GM12878 (cell line): ENCODE data around the gene DNAH17. TPM values are rescaled to one million over a fixed set of nuclear protein-coding genes. Genes with fewer than 3 reads are reported as not detected.
A peak's percentile ranks its signal among the peaks of the same experiment; 100 is the strongest.

Experiments
- ATAC-seq: fragments of 200-7000 bp; cut with Tn5 transposase; 3 replicates; pipeline ENCODE4 v1.9.1; 2020; ENCODE audit warnings: mild to moderate bottlenecking, moderate library complexity
- BruUV-seq: library from RNA; stranded (reverse); fragments of 400-500 nt; replicated peaks from 2 replicates; lab custom pipeline; 2021; lab: Mats Ljungman, UMichigan
- CTCF ChIA-PET: fragments of 300-600 bp; sonication (Branson Sonifier 250); formaldehyde crosslinking; extraction: SDS; loops from one replicate; lab custom pipeline; 2021; ENCODE audit warnings: inconsistent platforms; lab: Yijun Ruan, JAX
- POLR2A ChIA-PET: fragments of 350-600 bp; formaldehyde crosslinking; extraction: SDS; loops from one replicate; lab custom pipeline; 2021; ENCODE audit warnings: inconsistent platforms; lab: Charles Lee
- RAD21 ChIA-PET: fragments of 300-600 bp; sonication (Branson Sonifier 250); formaldehyde crosslinking; loops from one replicate; lab custom pipeline; 2023; ENCODE audit warnings: antibody characterized with exemption; ENCODE audit not compliant: unreplicated experiment; lab: Charles Lee
- SMC1A ChIA-PET: fragments of 300-600 bp; sonication (Branson Sonifier 250); formaldehyde crosslinking; loops from one replicate; lab custom pipeline; 2023; ENCODE audit not compliant: unreplicated experiment, uncharacterized antibody; lab: Charles Lee
- DNase-seq: peaks from one replicate; pipeline ENCODE4 v3.0.0-alpha.2; 2011; ENCODE audit warnings: low read depth, low spot score
- FAIRE-seq: peaks from 3 replicates; lab custom pipeline; 2011; peaks lifted over from hg19 to GRCh38; lab: Jason Lieb, UNC
- H2AFZ ChIP-seq: 2 replicates; pipeline ENCODE4 v1.6.0; 2011; ENCODE audit warnings: low read depth, low read length, control low read depth; ENCODE audit not compliant: control insufficient read depth
- H3K27ac ChIP-seq: 2 replicates; pipeline ENCODE4 v1.5.1; 2011; ENCODE audit warnings: control low read depth; ENCODE audit not compliant: control insufficient read depth, insufficient read depth
- H3K27me3 ChIP-seq, 2 experiments: replicated peaks in 1 of 2; 2 replicates each; pipeline versions ENCODE4 v1.6.0 to v1.6.1; 2011; ENCODE audit warnings: low read length in 1 of 2; ENCODE audit not compliant: control insufficient read depth in 2 of 2, insufficient read depth in 2 of 2
- H3K36me3 ChIP-seq, 2 experiments: 2 replicates each; pipeline ENCODE4 v1.5.1; 2011; ENCODE audit warnings: low read length in 1 of 2; ENCODE audit not compliant: control insufficient read depth in 2 of 2, insufficient read depth in 2 of 2
- H3K4me1 ChIP-seq: 2 replicates; pipeline ENCODE4 v1.6.1; 2011; ENCODE audit warnings: mild to moderate bottlenecking, low read length, moderate library complexity, mixed read lengths; ENCODE audit not compliant: control insufficient read depth, insufficient read depth
- H3K4me2 ChIP-seq: 2 replicates; pipeline ENCODE4 v1.6.0; 2011; ENCODE audit warnings: control low read depth; ENCODE audit not compliant: control insufficient read depth, insufficient read depth
- H3K4me3 ChIP-seq: fragments of 200-600 bp; sonication (generic); 2 replicates; pipeline ENCODE4 v1.5.1; 2016
- H3K79me2 ChIP-seq: 2 replicates; pipeline ENCODE4 v1.6.0; 2011; ENCODE audit warnings: low read length; ENCODE audit not compliant: control insufficient read depth, insufficient read depth
- H3K9ac ChIP-seq: 2 replicates; pipeline ENCODE4 v1.8.0; 2011; ENCODE audit warnings: low read length, control low read depth, mixed read lengths; ENCODE audit not compliant: control insufficient read depth, insufficient read depth
- H3K9me3 ChIP-seq: replicated peaks from 3 replicates; pipeline ENCODE4 v1.5.1; 2011; ENCODE audit warnings: mild to moderate bottlenecking, low read length; ENCODE audit not compliant: control insufficient read depth, insufficient read depth
- H4K20me1 ChIP-seq: 2 replicates; pipeline ENCODE4 v1.6.0; 2011; ENCODE audit not compliant: control insufficient read depth, insufficient read depth
- BRCA1 ChIP-seq: IDR thresholded peaks from 2 replicates; pipeline ENCODE4 v1.6.1; 2011; ENCODE audit warnings: low read depth, low read length, improper control_type of control experiment
- EGR1 ChIP-seq, 2 experiments: IDR thresholded peaks; 1 replicate in 1 of 2; 2 replicates in 1 of 2; pipeline ENCODE4 v1.6.1; 2011 to 2012; ENCODE audit warnings: low read depth in 2 of 2, low read length in 2 of 2, borderline replicate concordance in 1 of 2, mild to moderate bottlenecking in 1 of 2, moderate library complexity in 1 of 2
- IRF5 ChIP-seq: fragments of 450-650 bp; IDR thresholded peaks from 2 replicates; pipeline ENCODE4 v1.6.1; 2017; ENCODE audit warnings: borderline replicate concordance
- MTA3 ChIP-seq: IDR thresholded peaks from 2 replicates; pipeline ENCODE4 v1.6.1; 2012; ENCODE audit warnings: low read length, inconsistent platforms, borderline replicate concordance
- PRDM15 ChIP-seq: fragments of 450-650 bp; formaldehyde crosslinking; IDR thresholded peaks from 2 replicates; pipeline ENCODE4 v1.4.0; 2020; ENCODE audit warnings: mild to moderate bottlenecking, moderate library complexity
- RAD21 ChIP-seq: IDR thresholded peaks from 2 replicates; pipeline ENCODE4 v1.6.1; 2011; ENCODE audit warnings: mild to moderate bottlenecking, low read depth, low read length, moderate library complexity; ENCODE audit not compliant: insufficient read depth
- ZSCAN29 ChIP-seq: fragments of 450-650 bp; IDR thresholded peaks from 2 replicates; pipeline ENCODE4 v1.6.1; 2017; ENCODE audit warnings: mild to moderate bottlenecking, moderate library complexity
- WGBS: methylation state at CpG from one replicate; pipeline ENCODE4 v1.1.6; 2016; ENCODE audit warnings: low lambda C conversion rate; ENCODE audit not compliant: insufficient replicate concordance, insufficient coverage; ENCODE audit errors: missing lambda C conversion rate; 5-methylcytosine and 5-hydroxymethylcytosine counted together
- in situ Hi-C: fragments of 300-500 bp; cut with MboI; formaldehyde crosslinking; loops from 9 replicates; pipeline ENCODE4 v1.14.3; 2018; ENCODE audit warnings: mixed read lengths
- intact Hi-C: fragments of 100-400 bp; cut with micrococcal nuclease; formaldehyde crosslinking; loops from one replicate; pipeline ENCODE4 v1.14.2; 2022; ENCODE audit not compliant: unreplicated experiment
- polyA plus RNA-seq, 11 experiments: library from polyadenylated mRNA; depleted of rRNA in 4 of 11; unstranded in 6 of 11; stranded (reverse) in 5 of 11; fragments of >200 nt; fragmentation: Nextera tagmentation in 4 of 11; fragmentation: Illumina TruSeq in 1 of 11; extraction: Ambion mirVana in 4 of 11; extraction: Trizol in 1 of 11; gene quantifications; 1 replicate in 1 of 11; 2 replicates in 10 of 11; pipeline versions ENCODE4 v1.2.1 to v1.2.3, GENCODE V29; 2011 to 2016; ENCODE audit warnings: inconsistent platforms in 2 of 11, missing spikeins in 2 of 11, low read depth in 1 of 11
- total RNA-seq, 4 experiments: library from RNA; depleted of rRNA in 3 of 4; stranded (reverse); fragments of >200 nt in 3 of 4; fragmentation: Illumina TruSeq in 1 of 4; extraction: Trizol in 1 of 4; gene quantifications; 2 replicates each; pipeline versions ENCODE4 v1.2.1 to v1.2.3, GENCODE V29; 2013 to 2021

Gene DNAH17
- total and polyA plus RNA-seq, 10 of the 15 experiments (the other 5 are each of a cell fraction or from before 2014, with no cell fraction given): 0.16 to 2.9 (median 0.56) TPM

DNA sequence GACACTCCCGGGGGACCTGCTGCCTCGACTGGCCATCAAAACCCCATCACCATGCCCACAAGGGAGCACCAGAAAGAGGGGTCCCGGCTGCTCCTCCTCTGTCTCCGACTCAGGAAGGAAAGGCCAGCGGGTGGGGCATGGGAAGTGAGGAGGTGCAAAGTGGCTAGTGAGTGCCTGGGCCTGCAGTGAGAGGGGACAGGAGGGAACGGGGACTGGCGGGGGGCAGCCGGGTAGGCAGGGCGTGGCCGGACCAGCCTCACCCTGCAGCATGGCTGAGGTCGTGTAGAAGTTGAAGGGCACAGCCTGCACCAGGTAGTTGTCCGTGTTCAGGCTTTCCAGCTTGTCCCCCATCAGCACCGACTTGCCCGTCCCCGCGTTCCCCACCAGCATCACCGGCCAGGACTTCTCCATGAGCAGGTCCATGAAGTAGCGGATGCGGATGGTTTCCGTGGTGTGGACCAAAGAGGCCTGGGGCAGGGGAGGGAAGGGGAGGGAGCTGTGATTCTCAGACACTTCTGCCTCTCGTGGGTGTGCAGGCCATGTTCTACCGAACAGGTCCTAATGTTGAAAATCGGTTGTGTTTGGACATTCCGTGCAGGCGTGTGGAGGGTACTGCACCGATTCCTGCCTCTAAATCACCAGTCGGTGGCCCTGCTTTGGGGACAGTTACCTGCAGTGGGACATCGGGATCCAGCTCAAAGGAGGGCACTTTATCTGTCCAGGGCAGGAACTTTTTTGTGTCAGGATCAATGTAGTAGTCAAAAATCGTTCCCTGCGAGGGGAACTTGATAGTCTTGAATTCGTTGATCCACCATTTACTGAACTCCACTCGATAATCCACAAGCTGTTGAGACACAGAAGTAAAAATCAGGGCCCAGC is 91.7 kb downstream of the DNAH17 start:
- 60% methylated on average over 30 of the region's 32 CpGs for WGBS
- Histone ChIP-seq H3K9ac (peak overlapping the region; percentile 83), H3K4me2 (peak overlapping the region; percentile 90), H3K36me3 (no peaks in the 10 kb centered on the region), H3K9me3 (no peaks in the 10 kb centered on the region), H3K27ac (peak overlapping the region; percentile 89), H3K79me2 (peaks cover 41% of the 10 kb centered on the region), H3K27me3 (no peaks in the 10 kb centered on the region), H3K4me3 (peak overlapping the region; percentile 79), H3K4me1 (peaks cover 7% of the 10 kb centered on the region), H2AFZ (no peak overlapping the region; the same call in 1 of the 2 replicates), H4K20me1 (no peaks in the 10 kb centered on the region)
- ATAC-seq: peak; percentile 5; the same call in 2 of the 3 replicates
- CTCF ChIA-PET: interaction anchor here (0.6 to 0.9 kb wide), 2 partner anchors 40 to 486 kb away, joined by 4 read pairs; no protein-coding TSS in a partner anchor
- intact Hi-C loops (loop anchor here (5.0 kb wide), 1 partner anchor 38 kb away; no protein-coding TSS in a partner anchor), in situ Hi-C loops (no loop called here)
- POLR2A ChIA-PET: no interaction called here
- DNase-seq: no peak
- BruUV-seq: no TSS peak
- FAIRE-seq: no peak
- SMC1A ChIA-PET: no interaction called here
- RAD21 ChIA-PET: no interaction called here
- no peak for TF ChIP-seq PRDM15 (CRISPR knock-in tag)
- TF ChIP-seq ZSCAN29: no peak
- no peak for TF ChIP-seq RAD21
- TF ChIP-seq MTA3: no peak; the same call in 1 of the 2 replicates
- TF ChIP-seq BRCA1: no peak
- no peak for TF ChIP-seq EGR1 (IDR thresholded peaks at IDR 0.05; ENCODE audit: borderline replicate concordance in 1 of 2, low read depth in 2 of 2, low read length in 2 of 2)
- no peak for TF ChIP-seq IRF5
